ENCODE measurements around the gene KLHL9. TPM values are rescaled to one million over a fixed set of nuclear protein-coding genes. Genes with fewer than 3 reads are reported as not detected.

The KLHL9 gene
- total RNA-seq, 1 experiment from 2014 or later, result 18.2 TPM

DNA sequence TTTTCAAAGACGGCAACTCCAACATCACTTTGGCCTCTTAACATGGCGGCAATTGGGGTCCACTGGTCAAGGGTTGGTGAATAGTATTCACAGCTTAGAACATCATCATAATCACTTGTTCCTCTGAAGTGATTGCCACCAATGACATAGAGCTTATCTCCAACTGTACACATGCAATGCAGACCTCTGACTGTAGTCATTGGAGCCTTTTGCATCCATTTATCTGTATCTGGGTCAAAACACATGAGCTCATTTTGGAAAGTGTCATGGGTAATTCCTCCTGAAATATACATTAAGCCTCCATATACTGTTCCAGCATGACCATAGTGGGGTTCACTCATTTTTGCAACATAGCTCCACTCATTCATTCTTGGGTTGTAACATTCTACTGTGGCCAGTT, 2.0 kb downstream of the KLHL9 start:
- no peak overlapping the region for H3K4ac ChIP-seq (ENCODE audit: low read depth, low read length)
- H4K8ac ChIP-seq (replicated peaks; ENCODE audit: insufficient read length, low read depth, low read length), result no peak overlapping the region
- peaks cover 26% of the 10 kb centered on the region; the same call in 1 of the 2 replicates for H3K79me2 ChIP-seq (ENCODE audit: insufficient read depth, low read length)
- no peak overlapping the region for H2AK5ac ChIP-seq (ENCODE audit: insufficient read length, low read length)
- H3K4me2 ChIP-seq (ENCODE audit: insufficient read depth, insufficient read length, low read length), result peak overlapping the region; percentile 66
- no peak overlapping the region for H3T11ph ChIP-seq (ENCODE audit: low read length)
- no peak overlapping the region for H3K56ac ChIP-seq (ENCODE audit: insufficient read length, low read depth, low read length)
- Mint-ChIP-seq H3K27ac (no peak overlapping the region), H3K36me3 (ENCODE audit: insufficient read depth in 1 of 3, low read depth in 3 of 3) (peaks cover 12 to 17% (median 16%) of the 10 kb centered on the region in 3 experiments; a peak in 6 of 7 replicates), H3K9me3 (no peaks in the 10 kb centered on the region; a peak in 1 of 5 replicates), H3K27me3 (ENCODE audit: low read depth) (peaks cover 6% of the 10 kb centered on the region), H3K4me1 (peaks cover 29 to 30% of the 10 kb centered on the region in 2 experiments), H3K4me3 (peak overlapping the region; percentile 88 to 89; a peak in 4 of 5 replicates)
- no peak overlapping the region for H3K27ac ChIP-seq (ENCODE audit: insufficient read length, low read depth, low read length)
- no peaks in the 10 kb centered on the region for H3K79me1 ChIP-seq (ENCODE audit: insufficient read depth, low read depth, low read length, poor library complexity, severe bottlenecking)
- H3K9ac ChIP-seq (ENCODE audit: extremely low read depth, insufficient read length, low read length), result no peak overlapping the region
- no peaks in the 10 kb centered on the region for H3K27me3 ChIP-seq (ENCODE audit: insufficient read depth, low read length)
- no peak for DNase-seq
- H4K20me1 ChIP-seq (ENCODE audit: control insufficient read depth, insufficient read depth, insufficient read length), result no peaks in the 10 kb centered on the region
- no peak overlapping the region for H3K14ac ChIP-seq (ENCODE audit: insufficient read depth, low read length)
- no peak overlapping the region for H2BK20ac ChIP-seq (ENCODE audit: low read depth, low read length, poor library complexity, severe bottlenecking)
- H3K9me3 ChIP-seq (ENCODE audit: control insufficient read depth, low read depth, low read length), result no peaks in the 10 kb centered on the region
- H2BK15ac ChIP-seq (ENCODE audit: low read depth, low read length), result no peak overlapping the region
- no peak overlapping the region for H3K23ac ChIP-seq (ENCODE audit: insufficient read length, low read depth, low read length)
- H2BK5ac ChIP-seq (ENCODE audit: insufficient read length, low read length), result no peak overlapping the region
- TF ChIP-seq, protein P1, sequence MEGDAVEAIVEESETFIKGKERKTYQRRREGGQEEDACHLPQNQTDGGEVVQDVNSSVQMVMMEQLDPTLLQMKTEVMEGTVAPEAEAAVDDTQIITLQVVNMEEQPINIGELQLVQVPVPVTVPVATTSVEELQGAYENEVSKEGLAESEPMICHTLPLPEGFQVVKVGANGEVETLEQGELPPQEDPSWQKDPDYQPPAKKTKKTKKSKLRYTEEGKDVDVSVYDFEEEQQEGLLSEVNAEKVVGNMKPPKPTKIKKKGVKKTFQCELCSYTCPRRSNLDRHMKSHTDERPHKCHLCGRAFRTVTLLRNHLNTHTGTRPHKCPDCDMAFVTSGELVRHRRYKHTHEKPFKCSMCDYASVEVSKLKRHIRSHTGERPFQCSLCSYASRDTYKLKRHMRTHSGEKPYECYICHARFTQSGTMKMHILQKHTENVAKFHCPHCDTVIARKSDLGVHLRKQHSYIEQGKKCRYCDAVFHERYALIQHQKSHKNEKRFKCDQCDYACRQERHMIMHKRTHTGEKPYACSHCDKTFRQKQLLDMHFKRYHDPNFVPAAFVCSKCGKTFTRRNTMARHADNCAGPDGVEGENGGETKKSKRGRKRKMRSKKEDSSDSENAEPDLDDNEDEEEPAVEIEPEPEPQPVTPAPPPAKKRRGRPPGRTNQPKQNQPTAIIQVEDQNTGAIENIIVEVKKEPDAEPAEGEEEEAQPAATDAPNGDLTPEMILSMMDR (conservative IDR thresholded peaks at IDR 0.05), result no peak
- H2AFZ ChIP-seq (ENCODE audit: low read length), result no peak overlapping the region
- peaks cover 4% of the 10 kb centered on the region; the same call in 1 of the 2 replicates for H3K4me1 ChIP-seq (ENCODE audit: insufficient read depth, low read length)
- no peak overlapping the region for H4K5ac ChIP-seq (ENCODE audit: insufficient read length, low read depth, low read length)
- no peak overlapping the region for H4K91ac ChIP-seq (ENCODE audit: insufficient read length, low read depth, low read length)
- no peak overlapping the region for H3K18ac ChIP-seq (ENCODE audit: insufficient read length, low read depth, low read length)
- WGBS (ENCODE audit: extremely low coverage, insufficient read length, low lambda C conversion rate), result no CpG with 5 or more reads among the region's 2 CpGs
- no peaks in the 10 kb centered on the region for H3K23me2 ChIP-seq (ENCODE audit: insufficient read length, low read depth, low read length, poor library complexity, severe bottlenecking)
- H2BK120ac ChIP-seq (ENCODE audit: low read depth, low read length, poor library complexity, severe bottlenecking), result no peak overlapping the region
- H2BK12ac ChIP-seq (ENCODE audit: insufficient read length, low read depth, low read length), result no peak overlapping the region
